CD4-positive, alpha-beta memory T cell (primary cell): ENCODE results near the gene HTN1. TPM values are rescaled to one million over a fixed set of nuclear protein-coding genes. Genes with fewer than 3 reads are reported as not detected.
"Not testable (repeated sequence)": the region's sequence is repeated elsewhere in the genome, so short reads cannot be mapped to it uniquely, and the experiment has no call there.

Source experiments
- CTCF ChIA-PET: fragments of 350-600 bp; sonication (Branson Sonifier 250); formaldehyde crosslinking; loops from one replicate; lab custom pipeline; 2021; ENCODE audit warnings: inconsistent platforms; ENCODE audit not compliant: partially characterized antibody; lab: Charles Lee
- POLR2A ChIA-PET: fragments of 350-600 bp; sonication (Branson Sonifier 250); formaldehyde crosslinking; loops from one replicate; lab custom pipeline; 2021; ENCODE audit not compliant: partially characterized antibody; lab: Charles Lee
- DNase-seq, 5 donors: peaks; one replicate each; pipeline versions ENCODE4 v3.0.0 to v3.0.0-alpha.2; 2020 to 2022; ENCODE audit warnings: mixed read lengths in 1 of 5
- H3K27ac ChIP-seq: one replicate; pipeline ENCODE4 v1.7.0; 2013; ENCODE audit warnings: low read depth, low read length
- H3K27me3 ChIP-seq: 2 replicates; pipeline ENCODE4 v1.7.0; 2013; ENCODE audit warnings: mild to moderate bottlenecking, low read length, moderate library complexity; ENCODE audit not compliant: insufficient read depth
- H3K36me3 ChIP-seq: 2 replicates; pipeline ENCODE4 v1.7.0; 2013; ENCODE audit warnings: mild to moderate bottlenecking, low read length, moderate library complexity; ENCODE audit not compliant: insufficient read depth
- H3K4me1 ChIP-seq: 2 replicates; pipeline ENCODE4 v1.7.0; 2013; ENCODE audit warnings: mild to moderate bottlenecking, low read length, moderate library complexity; ENCODE audit not compliant: insufficient read depth
- H3K4me3 ChIP-seq, 2 donors: one replicate each; pipeline ENCODE4 v1.7.0; 2013; ENCODE audit warnings: low read length in 2 of 2, mild to moderate bottlenecking in 1 of 2
- H3K9me3 ChIP-seq, 2 donors: one replicate each; pipeline ENCODE4 v1.7.0; 2013; ENCODE audit warnings: low read length in 2 of 2, control low read depth in 1 of 2; ENCODE audit not compliant: control insufficient read depth in 1 of 2
- H3K27ac Mint-ChIP-seq, 7 donors: one replicate each; pipeline ENCODE4 v1.8.0; 2020 to 2021; ENCODE audit warnings: mixed read lengths in 7 of 7, mild to moderate bottlenecking in 6 of 7, inconsistent platforms in 3 of 7, moderate library complexity in 3 of 7
- H3K27me3 Mint-ChIP-seq, 2 donors: one replicate each; pipeline ENCODE4 v1.8.0; 2020 to 2021; ENCODE audit warnings: mixed read lengths in 2 of 2
- H3K36me3 Mint-ChIP-seq, 2 donors: one replicate each; pipeline ENCODE4 v1.8.0; 2020 to 2021; ENCODE audit warnings: mixed read lengths in 2 of 2, inconsistent platforms in 1 of 2, mild to moderate bottlenecking in 1 of 2
- H3K4me1 Mint-ChIP-seq, 4 donors: one replicate each; pipeline ENCODE4 v1.8.0; 2020 to 2021; ENCODE audit warnings: mixed read lengths in 4 of 4, mild to moderate bottlenecking in 1 of 4
- H3K4me3 Mint-ChIP-seq, 8 donors: one replicate each; pipeline ENCODE4 v1.8.0; 2020 to 2021; ENCODE audit warnings: mixed read lengths in 8 of 8, mild to moderate bottlenecking in 7 of 8, moderate library complexity in 6 of 8, inconsistent platforms in 3 of 8
- H3K9me3 Mint-ChIP-seq, 8 donors: one replicate each; pipeline ENCODE4 v1.8.0; 2020 to 2021; ENCODE audit warnings: mixed read lengths in 8 of 8, mild to moderate bottlenecking in 5 of 8, inconsistent platforms in 3 of 8, moderate library complexity in 1 of 8
- intact Hi-C: fragments of 100-400 bp; cut with micrococcal nuclease; formaldehyde crosslinking; loops from one replicate; pipeline ENCODE4 v1.15.1; 2023
- polyA plus RNA-seq, 2 donors: library from polyadenylated mRNA; unstranded; fragments of 300-500 nt; fragmentation: Illumina TruSeq; gene quantifications; one replicate each; pipeline ENCODE4 v1.2.3, GENCODE V29; 2021
- total RNA-seq, 2 experiments: library from RNA; stranded (reverse); gene quantifications; one replicate each; pipeline ENCODE4 v1.2.3, GENCODE V29; 2021

The HTN1 gene
- not detected for total RNA-seq
- not detected for polyA plus RNA-seq

DNA sequence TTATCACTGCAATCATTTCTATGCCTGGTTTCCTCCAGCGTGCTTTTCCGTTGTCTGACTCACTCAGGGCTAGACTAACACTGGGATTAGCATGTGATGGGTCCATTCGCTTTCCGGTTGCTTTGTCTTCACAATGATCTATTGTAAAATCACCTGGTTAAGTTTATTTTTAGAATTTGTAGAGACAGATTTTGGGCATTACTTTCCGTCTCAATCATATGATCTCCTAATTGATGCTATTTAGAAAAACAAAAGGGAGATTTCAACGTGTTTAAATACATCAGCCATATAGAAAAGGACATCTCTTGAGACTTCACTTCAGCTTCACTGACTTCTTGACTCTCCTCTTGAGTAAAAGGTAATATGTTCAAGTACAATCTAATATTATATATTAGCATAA, at the start of gene HTN1:
HTN1 (plus strand) TSS at position 301 of the 400 bp plus-strand sequence. CDS start 2,639 bp downstream, outside the sequence.
- H3K9me3 Mint-ChIP-seq, H3K4me3 Mint-ChIP-seq, H3K27me3 Mint-ChIP-seq, H3K4me1 ChIP-seq, CTCF ChIA-PET, DNase-seq, H3K4me1 Mint-ChIP-seq, H3K27ac Mint-ChIP-seq, H3K4me3 ChIP-seq, H3K27ac ChIP-seq, H3K27me3 ChIP-seq, H3K36me3 Mint-ChIP-seq, intact Hi-C loops, H3K9me3 ChIP-seq, POLR2A ChIA-PET, H3K36me3 ChIP-seq: not testable (repeated sequence)

DNA sequence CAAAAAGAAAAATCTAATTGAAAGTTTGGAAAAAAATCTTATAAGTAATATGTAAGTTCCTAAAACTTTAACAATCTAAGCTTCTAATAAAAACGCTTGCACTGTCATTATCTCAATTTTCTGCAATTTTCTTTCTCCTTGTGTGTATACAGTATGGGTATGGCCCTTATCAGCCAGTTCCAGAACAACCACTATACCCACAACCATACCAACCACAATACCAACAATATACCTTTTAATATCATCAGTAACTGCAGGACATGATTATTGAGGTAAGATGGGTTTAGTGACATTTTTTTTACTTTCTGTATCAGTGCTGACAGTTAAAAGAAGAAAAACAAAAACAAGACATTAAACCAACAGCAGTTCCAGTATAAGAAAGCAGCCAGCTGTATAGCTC, 49.5 kb upstream of the HTN1 start:
- Mint-ChIP-seq H3K4me3 (no peak overlapping the region), H3K27ac (no peak overlapping the region), H3K4me1 (no peaks in the 10 kb centered on the region), H3K9me3 (peaks cover 0 to 6% (median 0%) of the 10 kb centered on the region in 8 donors), H3K27me3 (no peaks in the 10 kb centered on the region), H3K36me3 (no peaks in the 10 kb centered on the region)
- no peak for DNase-seq
- H3K4me3 ChIP-seq, result no peak overlapping the region
- H3K36me3 ChIP-seq, result no peaks in the 10 kb centered on the region
- H3K9me3 ChIP-seq, result no peaks in the 10 kb centered on the region
- H3K4me1 ChIP-seq, result no peaks in the 10 kb centered on the region
- H3K27ac ChIP-seq, result no peak overlapping the region
- intact Hi-C loops, result no loop called here
- POLR2A ChIA-PET, result no interaction called here
- no peaks in the 10 kb centered on the region for H3K27me3 ChIP-seq
- CTCF ChIA-PET, result no interaction called here

DNA sequence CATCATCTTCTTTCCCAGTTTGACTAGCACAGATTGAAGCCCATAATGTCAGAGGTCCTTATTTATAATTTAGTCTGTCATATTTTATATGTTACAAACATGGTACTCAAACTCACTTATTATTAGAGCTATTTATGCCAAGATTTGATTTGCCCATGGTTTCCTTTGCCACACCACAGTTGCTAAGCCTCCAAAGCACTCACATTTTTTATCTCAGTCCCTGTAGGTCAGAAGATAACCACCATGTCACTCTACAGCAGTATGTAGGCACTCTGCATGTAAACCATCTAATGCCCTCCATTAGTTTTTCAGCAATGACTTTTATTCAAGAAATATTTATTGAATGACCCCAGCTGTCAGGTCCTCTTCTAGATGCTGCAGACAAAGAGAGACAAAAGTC, 47.7 kb upstream of the HTN1 start:
- Histone ChIP-seq H3K36me3 (no peaks in the 10 kb centered on the region), H3K4me1 (no peaks in the 10 kb centered on the region), H3K4me3 (no peak overlapping the region), H3K9me3 (no peaks in the 10 kb centered on the region), H3K27me3 (no peaks in the 10 kb centered on the region), H3K27ac (no peak overlapping the region)
- Mint-ChIP-seq H3K36me3 (no peaks in the 10 kb centered on the region), H3K4me3 (no peak overlapping the region), H3K27ac (no peak overlapping the region), H3K4me1 (no peaks in the 10 kb centered on the region), H3K27me3 (no peaks in the 10 kb centered on the region), H3K9me3 (peaks cover 0 to 6% (median 0%) of the 10 kb centered on the region in 8 donors)
- no peak for DNase-seq
- intact Hi-C loops, result no loop called here
- POLR2A ChIA-PET, result no interaction called here
- CTCF ChIA-PET, result no interaction called here

DNA sequence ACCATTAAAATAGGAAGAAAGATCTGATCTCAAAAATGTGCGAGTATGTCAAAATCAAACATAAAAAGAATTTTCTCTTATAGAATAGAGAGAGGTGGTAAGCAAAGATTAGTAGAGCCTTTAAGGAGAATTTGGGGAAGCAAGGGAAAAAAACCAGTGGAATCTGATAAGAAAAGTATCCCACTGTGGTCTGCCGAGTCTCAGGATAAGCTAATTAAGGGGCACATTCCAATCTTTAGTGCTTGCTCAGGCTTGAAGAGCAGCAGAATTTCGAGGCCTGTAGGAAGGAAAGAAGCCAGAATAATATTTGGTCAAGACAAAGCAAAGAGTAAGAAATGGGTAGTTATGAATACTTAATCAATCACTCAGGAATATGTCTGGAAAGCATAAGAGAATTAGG, 41.5 kb upstream of the HTN1 start:
- H3K9me3 Mint-ChIP-seq, result peaks cover 0 to 4% (median under 1%) of the 10 kb centered on the region in 8 donors
- no peak for DNase-seq
- no peak overlapping the region for H3K27ac Mint-ChIP-seq
- ChIA-PET POLR2A (no interaction called here), CTCF (no interaction called here)
- no peak overlapping the region for H3K4me3 ChIP-seq
- H3K9me3 ChIP-seq, result no peaks in the 10 kb centered on the region
- H3K27ac ChIP-seq, result no peak overlapping the region
- no peaks in the 10 kb centered on the region for H3K36me3 Mint-ChIP-seq
- no peaks in the 10 kb centered on the region for H3K27me3 Mint-ChIP-seq
- no peaks in the 10 kb centered on the region for H3K27me3 ChIP-seq
- intact Hi-C loops, result no loop called here
- H3K4me3 Mint-ChIP-seq, result no peak overlapping the region
- no peaks in the 10 kb centered on the region for H3K4me1 Mint-ChIP-seq
- H3K36me3 ChIP-seq, result no peaks in the 10 kb centered on the region
- H3K4me1 ChIP-seq, result no peaks in the 10 kb centered on the region

DNA sequence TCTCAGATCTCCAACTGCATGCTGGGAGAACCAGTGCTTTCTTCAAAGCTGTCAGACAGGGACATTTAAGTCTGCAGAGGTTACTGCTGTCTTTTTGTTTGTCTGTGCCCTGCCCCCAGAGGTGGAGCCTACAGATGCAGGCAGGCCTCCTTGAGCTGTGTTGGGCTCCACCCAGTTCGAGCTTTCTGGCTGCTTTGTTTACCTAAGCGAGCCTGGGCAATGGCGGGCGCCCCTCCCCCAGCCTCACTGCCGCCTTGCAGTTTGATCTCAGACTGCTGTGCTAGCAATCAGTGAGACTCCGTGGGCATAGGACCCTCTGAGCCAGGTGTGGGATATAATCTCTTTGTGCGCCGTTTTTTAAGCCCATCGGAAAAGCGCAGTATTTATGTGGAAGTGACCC, 31.2 kb upstream of the HTN1 start:
- H3K27ac ChIP-seq, H3K4me3 ChIP-seq, H3K4me3 Mint-ChIP-seq, intact Hi-C loops, H3K4me1 ChIP-seq, H3K9me3 Mint-ChIP-seq, H3K27ac Mint-ChIP-seq, H3K9me3 ChIP-seq, POLR2A ChIA-PET, H3K4me1 Mint-ChIP-seq, CTCF ChIA-PET, DNase-seq, H3K27me3 ChIP-seq, H3K27me3 Mint-ChIP-seq, H3K36me3 ChIP-seq, H3K36me3 Mint-ChIP-seq: not testable (repeated sequence)

DNA sequence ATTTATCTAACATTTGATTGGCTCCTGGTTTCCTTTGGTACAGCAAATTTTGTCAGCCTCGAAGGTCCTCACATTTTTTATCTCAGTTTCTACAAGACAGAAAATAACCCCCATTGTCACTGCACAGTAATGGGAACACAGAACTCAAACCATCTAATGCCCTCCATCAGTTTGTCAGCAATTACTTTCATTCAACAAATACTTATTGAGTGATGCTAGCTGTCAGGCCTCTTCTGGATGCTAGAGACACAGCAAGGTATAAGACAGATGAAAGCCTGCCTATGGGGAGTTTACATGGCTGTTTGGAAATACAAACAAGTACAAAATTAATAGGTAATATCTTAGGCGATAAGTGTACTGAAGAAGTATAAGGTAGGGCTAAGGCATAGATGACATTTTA, 27.0 kb upstream of the HTN1 start:
- no peaks in the 10 kb centered on the region for H3K36me3 Mint-ChIP-seq
- no peaks in the 10 kb centered on the region for H3K4me1 Mint-ChIP-seq
- intact Hi-C loops, result no loop called here
- peaks cover 0 to 2% (median 0%) of the 10 kb centered on the region in 8 donors for H3K9me3 Mint-ChIP-seq
- no peak overlapping the region for H3K27ac Mint-ChIP-seq
- Histone ChIP-seq H3K27me3 (no peaks in the 10 kb centered on the region), H3K36me3 (no peaks in the 10 kb centered on the region), H3K27ac (no peak overlapping the region), H3K4me3 (no peak overlapping the region), H3K4me1 (no peaks in the 10 kb centered on the region), H3K9me3 (no peaks in the 10 kb centered on the region)
- CTCF ChIA-PET, result no interaction called here
- DNase-seq, result no peak
- POLR2A ChIA-PET, result no interaction called here
- no peak overlapping the region for H3K4me3 Mint-ChIP-seq
- no peaks in the 10 kb centered on the region for H3K27me3 Mint-ChIP-seq

DNA sequence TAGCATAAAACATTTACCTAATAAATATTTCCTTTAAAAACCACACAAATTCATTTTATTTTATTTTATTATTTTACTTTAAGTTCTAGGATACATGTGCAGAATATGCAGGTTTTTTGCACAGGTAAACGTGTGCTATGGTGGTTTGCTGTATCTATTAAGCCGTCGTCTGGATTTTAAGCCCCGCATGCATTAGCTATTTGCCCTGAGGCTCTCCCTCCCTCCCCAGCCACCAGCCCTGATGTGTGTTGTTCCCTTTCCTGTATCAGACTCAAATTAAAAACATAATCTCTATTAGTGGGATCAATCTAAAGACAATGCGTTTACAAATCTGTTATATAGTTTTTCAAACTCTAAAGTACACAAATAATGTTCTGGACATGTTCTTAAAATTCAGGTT, 23.2 kb upstream of the HTN1 start:
- no peak overlapping the region for H3K4me3 ChIP-seq
- H3K4me1 ChIP-seq, result no peaks in the 10 kb centered on the region
- POLR2A ChIA-PET, result no interaction called here
- H3K27me3 ChIP-seq, result no peaks in the 10 kb centered on the region
- CTCF ChIA-PET, result no interaction called here
- H3K9me3 ChIP-seq, result no peaks in the 10 kb centered on the region
- Mint-ChIP-seq H3K27ac (no peak overlapping the region), H3K4me3 (no peak overlapping the region), H3K4me1 (no peaks in the 10 kb centered on the region), H3K36me3 (no peaks in the 10 kb centered on the region), H3K9me3 (peaks cover 0 to 3% (median 0%) of the 10 kb centered on the region in 8 donors), H3K27me3 (no peaks in the 10 kb centered on the region)
- no peaks in the 10 kb centered on the region for H3K36me3 ChIP-seq
- H3K27ac ChIP-seq, result no peak overlapping the region
- DNase-seq, result no peak
- intact Hi-C loops, result no loop called here

DNA sequence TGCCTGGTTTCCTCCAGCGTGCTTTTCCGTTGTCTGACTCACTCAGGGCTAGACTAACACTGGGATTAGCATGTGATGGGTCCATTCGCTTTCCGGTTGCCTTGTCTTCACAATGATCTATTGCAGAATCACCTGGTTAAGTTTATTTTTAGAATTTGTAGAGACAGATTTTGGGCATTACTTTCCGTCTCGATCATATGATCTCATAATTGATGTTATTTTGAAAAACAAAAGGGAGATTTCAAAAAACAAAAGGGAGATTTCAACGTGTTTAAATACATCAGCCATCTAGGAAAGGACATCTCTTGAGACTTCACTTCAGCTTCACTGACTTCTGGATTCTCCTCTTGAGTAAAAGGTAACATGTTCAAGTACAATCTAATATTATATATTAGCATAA, 22.1 kb upstream of the HTN1 start, which contains the start of gene HTN3:
HTN3 (plus strand) TSS at position 301 of the 400 bp plus-strand sequence. CDS start 2,282 bp downstream, outside the sequence.
- DNase-seq, H3K27ac ChIP-seq, H3K9me3 ChIP-seq, H3K4me1 ChIP-seq, intact Hi-C loops, H3K27ac Mint-ChIP-seq, CTCF ChIA-PET, POLR2A ChIA-PET, H3K27me3 ChIP-seq, H3K4me3 ChIP-seq, H3K9me3 Mint-ChIP-seq, H3K36me3 Mint-ChIP-seq, H3K4me3 Mint-ChIP-seq, H3K36me3 ChIP-seq, H3K4me1 Mint-ChIP-seq, H3K27me3 Mint-ChIP-seq: not testable (repeated sequence)
